ENCODE results near the gene OAS2.

The OAS2 gene

GRCh38 chr12:113014565-113014964, 36.2 kb downstream of the OAS2 start:
- no peak overlapping the region for H2AFZ ChIP-seq (ENCODE audit: low read depth, low read length, severe bottlenecking)
- peaks cover 6% of the 10 kb centered on the region; the same call in 1 of the 2 replicates for H3K36me3 ChIP-seq (ENCODE audit: low read length)
- H3K9me2 ChIP-seq (replicated peaks; ENCODE audit: insufficient read depth, low read length): no peaks in the 10 kb centered on the region
- H3K27me3 ChIP-seq (ENCODE audit: low read length): no peaks in the 10 kb centered on the region
- no peak overlapping the region for H3K4me2 ChIP-seq (ENCODE audit: low read depth, low read length, poor library complexity, severe bottlenecking)
- H3K9ac ChIP-seq (ENCODE audit: low read length): no peak overlapping the region
- no peak overlapping the region for H3K4me3 ChIP-seq (ENCODE audit: insufficient read depth, low read length, poor library complexity, severe bottlenecking)
- H3F3A ChIP-seq (ENCODE audit: insufficient read depth): no peaks in the 10 kb centered on the region
- TF ChIP-seq, protein P1, sequence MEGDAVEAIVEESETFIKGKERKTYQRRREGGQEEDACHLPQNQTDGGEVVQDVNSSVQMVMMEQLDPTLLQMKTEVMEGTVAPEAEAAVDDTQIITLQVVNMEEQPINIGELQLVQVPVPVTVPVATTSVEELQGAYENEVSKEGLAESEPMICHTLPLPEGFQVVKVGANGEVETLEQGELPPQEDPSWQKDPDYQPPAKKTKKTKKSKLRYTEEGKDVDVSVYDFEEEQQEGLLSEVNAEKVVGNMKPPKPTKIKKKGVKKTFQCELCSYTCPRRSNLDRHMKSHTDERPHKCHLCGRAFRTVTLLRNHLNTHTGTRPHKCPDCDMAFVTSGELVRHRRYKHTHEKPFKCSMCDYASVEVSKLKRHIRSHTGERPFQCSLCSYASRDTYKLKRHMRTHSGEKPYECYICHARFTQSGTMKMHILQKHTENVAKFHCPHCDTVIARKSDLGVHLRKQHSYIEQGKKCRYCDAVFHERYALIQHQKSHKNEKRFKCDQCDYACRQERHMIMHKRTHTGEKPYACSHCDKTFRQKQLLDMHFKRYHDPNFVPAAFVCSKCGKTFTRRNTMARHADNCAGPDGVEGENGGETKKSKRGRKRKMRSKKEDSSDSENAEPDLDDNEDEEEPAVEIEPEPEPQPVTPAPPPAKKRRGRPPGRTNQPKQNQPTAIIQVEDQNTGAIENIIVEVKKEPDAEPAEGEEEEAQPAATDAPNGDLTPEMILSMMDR (IDR thresholded peaks at IDR 0.05; ENCODE audit: insufficient read depth, low read length, poor library complexity, severe bottlenecking): no peak
- no peak for TF ChIP-seq EZH2phosphoT487 (conservative IDR thresholded peaks at IDR 0.05; ENCODE audit: low read length)
- H3K79me2 ChIP-seq (ENCODE audit: insufficient read depth, low read length): no peaks in the 10 kb centered on the region
- no peaks in the 10 kb centered on the region for H4K20me1 ChIP-seq (ENCODE audit: low read depth, low read length)
- no peak overlapping the region for H3K27ac ChIP-seq (ENCODE audit: low read depth, low read length)
- 0 out of 2 replicates have a peak, but pooled peaks cover 7% of the 10 kb centered on the region for H3K9me3 ChIP-seq (ENCODE audit: insufficient read depth, low read length)

GRCh38 chr12:113016796-113017195, 38.5 kb downstream of the OAS2 start:
- Histone ChIP-seq H3K4me3 (ENCODE audit: insufficient read depth, low read length, poor library complexity, severe bottlenecking) (no peak overlapping the region), H3K36me3 (ENCODE audit: low read length) (no peaks in the 10 kb centered on the region), H3F3A (ENCODE audit: insufficient read depth) (no peaks in the 10 kb centered on the region), H3K9me3 (ENCODE audit: insufficient read depth, low read length) (no peaks in the 10 kb centered on the region), H3K79me2 (ENCODE audit: insufficient read depth, low read length) (no peaks in the 10 kb centered on the region), H3K4me2 (ENCODE audit: low read depth, low read length, poor library complexity, severe bottlenecking) (no peak overlapping the region), H2AFZ (ENCODE audit: low read depth, low read length, severe bottlenecking) (no peak overlapping the region), H3K9ac (ENCODE audit: low read length) (no peak overlapping the region), H4K20me1 (ENCODE audit: low read depth, low read length) (no peaks in the 10 kb centered on the region), H3K9me2 (replicated peaks; ENCODE audit: insufficient read depth, low read length) (no peaks in the 10 kb centered on the region), H3K27ac (ENCODE audit: low read depth, low read length) (no peak overlapping the region), H3K27me3 (ENCODE audit: low read length) (no peaks in the 10 kb centered on the region)
- TF ChIP-seq, protein P1 (IDR thresholded peaks at IDR 0.05; ENCODE audit: insufficient read depth, low read length, poor library complexity, severe bottlenecking): no peak
- no peak for TF ChIP-seq EZH2phosphoT487 (conservative IDR thresholded peaks at IDR 0.05; ENCODE audit: low read length)

DNA sequence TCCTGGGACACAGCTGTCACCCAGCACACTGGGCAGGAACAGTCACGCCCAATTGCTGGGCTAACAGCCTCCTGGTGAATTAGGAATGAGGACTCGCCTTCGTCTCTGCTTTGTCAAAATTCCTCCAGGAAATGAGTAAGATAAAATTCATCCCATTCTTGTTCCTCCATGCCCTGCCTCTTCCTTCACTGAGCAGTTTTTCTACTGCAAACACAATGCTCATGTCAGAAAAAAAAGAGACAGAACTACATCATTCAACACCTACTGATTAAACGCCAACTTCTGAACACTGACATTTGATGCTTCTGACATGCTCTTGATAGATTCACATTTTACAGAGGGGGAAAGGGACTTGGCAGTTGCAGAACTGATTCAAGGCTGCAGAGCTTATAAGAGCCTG, 40.7 kb downstream of the OAS2 start:
- no peak overlapping the region for H3K27ac ChIP-seq (ENCODE audit: low read depth, low read length)
- H3K4me3 ChIP-seq (ENCODE audit: insufficient read depth, low read length, poor library complexity, severe bottlenecking): no peak overlapping the region
- no peaks in the 10 kb centered on the region for H3F3A ChIP-seq (ENCODE audit: insufficient read depth)
- no peaks in the 10 kb centered on the region for H3K27me3 ChIP-seq (ENCODE audit: low read length)
- no peaks in the 10 kb centered on the region for H4K20me1 ChIP-seq (ENCODE audit: low read depth, low read length)
- no peaks in the 10 kb centered on the region for H3K36me3 ChIP-seq (ENCODE audit: low read length)
- H3K9me2 ChIP-seq (replicated peaks; ENCODE audit: insufficient read depth, low read length): no peaks in the 10 kb centered on the region
- H3K9ac ChIP-seq (ENCODE audit: low read length): no peak overlapping the region
- TF ChIP-seq EZH2phosphoT487 (conservative IDR thresholded peaks at IDR 0.05; ENCODE audit: low read length): no peak
- TF ChIP-seq, protein P1 (IDR thresholded peaks at IDR 0.05; ENCODE audit: insufficient read depth, low read length, poor library complexity, severe bottlenecking): no peak
- H3K9me3 ChIP-seq (ENCODE audit: insufficient read depth, low read length): no peaks in the 10 kb centered on the region
- no peak overlapping the region for H2AFZ ChIP-seq (ENCODE audit: low read depth, low read length, severe bottlenecking)
- no peaks in the 10 kb centered on the region for H3K79me2 ChIP-seq (ENCODE audit: insufficient read depth, low read length)
- H3K4me2 ChIP-seq (ENCODE audit: low read depth, low read length, poor library complexity, severe bottlenecking): no peak overlapping the region

Data from SU-DHL-6 (cell line).